Left lung (tissue), 10 donors: Measurements from ENCODE around the gene CEP350. TPM values are rescaled to one million over a fixed set of nuclear protein-coding genes. Genes with fewer than 3 reads are reported as not detected.

Source experiments
- ATAC-seq: fragments of 200-7000 bp; cut with Tn5 transposase; one replicate; pipeline ENCODE4 v1.9.1; 2020; ENCODE audit warnings: moderate library complexity
- DNase-seq, 4 donors: peaks; one replicate each; pipeline ENCODE4 v3.0.0-alpha.2; 2013 to 2020
- H3K27ac ChIP-seq, 2 donors: fragments of 200-600 bp; sonication (generic) in 1 of 2; one replicate each; pipeline versions ENCODE4 v1.5.0 to v1.8.0; 2020 to 2021
- H3K27me3 ChIP-seq, 2 donors: fragments of 200-600 bp; sonication (generic) in 1 of 2; one replicate each; pipeline versions ENCODE4 v1.5.0 to v1.8.0; 2020 to 2021
- H3K36me3 ChIP-seq, 2 donors: fragments of 200-600 bp; sonication (generic) in 1 of 2; one replicate each; pipeline versions ENCODE4 v1.5.0 to v1.8.0; 2020 to 2021
- H3K4me1 ChIP-seq, 2 donors: fragments of 200-600 bp; one replicate each; pipeline ENCODE4 v1.8.0; 2021
- H3K4me3 ChIP-seq, 2 donors: fragments of 200-600 bp; sonication (generic) in 1 of 2; one replicate each; pipeline versions ENCODE4 v1.5.0 to v1.8.0; 2020 to 2021; ENCODE audit warnings: mild to moderate bottlenecking in 1 of 2
- H3K9me3 ChIP-seq, 2 donors: fragments of 200-600 bp; sonication (generic) in 1 of 2; one replicate each; pipeline versions ENCODE4 v1.5.0 to v1.8.0; 2020 to 2021
- CTCF ChIP-seq, 2 donors: fragments of 200-600 bp; sonication (generic) in 1 of 2; IDR thresholded peaks; one replicate each; pipeline versions ENCODE4 v1.5.0 to v1.8.0; 2021; ENCODE audit warnings: antibody characterized with exemption in 2 of 2
- intact Hi-C, 2 donors: fragments of 100-400 bp; cut with DNase I; formaldehyde crosslinking; loops; one replicate each; pipeline versions ENCODE4 v1.11.2 to v1.14.2; 2022
- polyA plus RNA-seq, 6 donors: library from polyadenylated mRNA; unstranded; fragments of 120-200 nt; gene quantifications; one replicate each; pipeline ENCODE4 v1.2.1, GENCODE V29; 2013; ENCODE audit not compliant: insufficient read length in 6 of 6
- total RNA-seq, 2 donors: library from RNA; stranded (reverse); fragmentation: NEBNext Ultra II Directional; extraction: Animal tissue kit (Norgen Biotek cat#: 25700); gene quantifications; one replicate each; pipeline ENCODE4 v1.2.1, GENCODE V29; 2021
- donor health status: DM: no; HTN: yes; CAD: no.
- donor health status: DM: no; HTN: no; CAD: no.

Gene CEP350
- total and polyA plus RNA-seq, 8 donors: 26.8 to 53.5 (median 35.9) TPM

GRCh38 chr1:180144659-180145357 lies 190.2 kb downstream of the CEP350 start:
- Histone ChIP-seq H3K27ac (no peak overlapping the region), H3K4me3 (no peak overlapping the region), H3K27me3 (no peaks in the 10 kb centered on the region), H3K9me3 (no peaks in the 10 kb centered on the region), H3K36me3 (no peaks in the 10 kb centered on the region), H3K4me1 (no peaks in the 10 kb centered on the region)
- DNase-seq (no peak), ATAC-seq (no peak)
- intact Hi-C loops: no loop called here
- no peak for TF ChIP-seq CTCF (IDR thresholded peaks at IDR 0.05)

DNA sequence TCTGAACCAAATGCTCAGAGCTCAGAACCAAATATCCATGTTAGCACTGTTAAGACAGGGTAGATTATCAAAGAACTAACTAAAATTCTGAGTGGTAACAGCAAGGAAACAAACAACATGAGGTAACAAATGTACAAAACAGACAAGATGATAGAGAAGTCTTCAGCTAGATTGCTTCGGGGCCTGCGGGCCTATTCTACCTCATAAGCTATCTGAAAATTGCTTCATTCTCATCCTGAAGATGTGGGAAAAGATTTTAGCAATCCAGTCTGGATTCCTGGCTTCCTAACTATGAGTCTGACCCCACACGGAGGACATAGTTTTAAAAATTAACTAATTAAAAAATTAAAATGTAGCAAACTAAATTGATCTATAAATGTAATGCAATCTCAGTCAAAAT lies 190.8 kb downstream of the CEP350 start:
- DNase-seq (no peak), ATAC-seq (no peak)
- Histone ChIP-seq H3K4me1 (peaks cover 0 to under 1% of the 10 kb centered on the region in 2 donors), H3K27ac (no peak overlapping the region), H3K9me3 (no peaks in the 10 kb centered on the region), H3K36me3 (no peaks in the 10 kb centered on the region), H3K4me3 (no peak overlapping the region), H3K27me3 (no peaks in the 10 kb centered on the region)
- intact Hi-C loops: no loop called here
- TF ChIP-seq CTCF (IDR thresholded peaks at IDR 0.05): no peak

GRCh38 chr1:180150982-180151381 lies 196.4 kb downstream of the CEP350 start:
- no peak for TF ChIP-seq CTCF (IDR thresholded peaks at IDR 0.05)
- intact Hi-C loops: loop anchor here in 1 of 2 donors (10.0 kb wide), 1 partner anchor 266 kb away; the partner anchor contains the start of gene TOR1AIP1
- Histone ChIP-seq H3K4me3 (no peak overlapping the region), H3K27ac (peak overlapping the region in 1 of 2 donors; percentile 65), H3K36me3 (no peaks in the 10 kb centered on the region), H3K27me3 (no peaks in the 10 kb centered on the region), H3K9me3 (no peaks in the 10 kb centered on the region), H3K4me1 (peaks cover 2 to 33% of the 10 kb centered on the region in 2 donors)
- ATAC-seq: no peak
- no peak for DNase-seq

GRCh38 chr1:180151508-180151907 lies 196.9 kb downstream of the CEP350 start:
- no peak for TF ChIP-seq CTCF (IDR thresholded peaks at IDR 0.05)
- no peaks in the 10 kb centered on the region for H3K27me3 ChIP-seq
- H3K27ac ChIP-seq: peak overlapping the region in 1 of 2 donors; percentile 65
- intact Hi-C loops: loop anchor here in 1 of 2 donors (10.0 kb wide), 1 partner anchor 267 kb away; the partner anchor contains the start of gene TOR1AIP1
- H3K36me3 ChIP-seq: no peaks in the 10 kb centered on the region
- H3K4me1 ChIP-seq: peaks cover 8 to 37% of the 10 kb centered on the region in 2 donors
- no peak for DNase-seq
- H3K4me3 ChIP-seq: no peak overlapping the region
- no peak for ATAC-seq
- H3K9me3 ChIP-seq: no peaks in the 10 kb centered on the region

GRCh38 chr1:180152588-180152987 lies 198.0 kb downstream of the CEP350 start:
- no peak for TF ChIP-seq CTCF (IDR thresholded peaks at IDR 0.05)
- no peak for DNase-seq
- Histone ChIP-seq H3K4me1 (peaks cover 11 to 47% of the 10 kb centered on the region in 2 donors), H3K4me3 (no peak overlapping the region), H3K36me3 (no peaks in the 10 kb centered on the region), H3K27ac (no peak overlapping the region), H3K27me3 (no peaks in the 10 kb centered on the region), H3K9me3 (no peaks in the 10 kb centered on the region)
- intact Hi-C loops: loop anchor here in 1 of 2 donors (10.0 kb wide), 1 partner anchor 268 kb away; the partner anchor contains the start of gene TOR1AIP1
- no peak for ATAC-seq
